K562 (cell line): Measurements from ENCODE around the gene GSS. TPM values are rescaled to one million over a fixed set of nuclear protein-coding genes. Genes with fewer than 3 reads are reported as not detected.

ENCODE experiments used
- ATAC-seq: fragments of 200-7000 bp; cut with Tn5 transposase; 3 replicates; pipeline ENCODE4 v1.9.1; 2020; ENCODE audit warnings: moderate library complexity
- BruUV-seq: library from RNA; stranded (reverse); fragments of 400-500 nt; replicated peaks from 2 replicates; lab custom pipeline; 2021; lab: Mats Ljungman, UMichigan
- CTCF ChIA-PET: fragments of 300-600 bp; formaldehyde crosslinking; extraction: SDS; loops from one replicate; lab custom pipeline; 2021; ENCODE audit warnings: low intra/inter-chr PET ratio; lab: Yijun Ruan, JAX
- POLR2A ChIA-PET: fragments of 300-600, 350-650 bp; sonication (Branson Sonifier 250); formaldehyde crosslinking; extraction: SDS; loops from one replicate; lab custom pipeline; 2021; ENCODE audit warnings: antibody characterized with exemption, inconsistent platforms; lab: Yijun Ruan, JAX
- DNase-seq, 4 experiments: peaks; one replicate each; pipeline versions ENCODE4 v3.0.0 to v3.0.0-alpha.2; 2011 to 2018; ENCODE audit warnings: low spot score in 3 of 4, mixed read lengths in 3 of 4; ENCODE audit errors: extremely low read depth in 1 of 4
- FAIRE-seq: peaks from 2 replicates; lab custom pipeline; 2011; peaks lifted over from hg19 to GRCh38; lab: Jason Lieb, UNC
- H2AFZ ChIP-seq: 2 replicates; pipeline ENCODE4 v1.6.0; 2011; ENCODE audit warnings: low read depth, low read length, control low read depth, inconsistent platforms
- H3K27ac ChIP-seq: fragments of 200-600 bp; 3 replicates; pipeline ENCODE4 v1.8.0; 2011; ENCODE audit warnings: low read depth, mild to moderate bottlenecking, control low read depth, inconsistent platforms, low read length, moderate library complexity, mixed read lengths; ENCODE audit errors: extremely low read depth
- H3K27me3 ChIP-seq, 2 experiments: fragments of 300-600 bp in 1 of 2; 2 replicates in 1 of 2; 3 replicates in 1 of 2; pipeline versions ENCODE4 v1.6.0 to v1.8.0; 2011; ENCODE audit warnings: inconsistent platforms in 2 of 2, low read length in 2 of 2, mild to moderate bottlenecking in 1 of 2, mixed read lengths in 1 of 2, moderate library complexity in 1 of 2; ENCODE audit not compliant: control insufficient read depth in 2 of 2, insufficient read depth in 2 of 2
- H3K36me3 ChIP-seq: fragments of 300-600 bp; 3 replicates; pipeline ENCODE4 v1.8.0; 2011; ENCODE audit warnings: mild to moderate bottlenecking, low read length, inconsistent platforms; ENCODE audit not compliant: control insufficient read depth, insufficient read depth
- H3K4me1 ChIP-seq, 2 experiments: fragments of 200-600 bp in 1 of 2; replicated peaks in 1 of 2; 2 replicates in 1 of 2; 3 replicates in 1 of 2; pipeline versions ENCODE4 v1.5.1 to v1.8.0; 2011; ENCODE audit warnings: inconsistent platforms in 2 of 2, low read length in 2 of 2, mild to moderate bottlenecking in 1 of 2, mixed read lengths in 1 of 2, moderate library complexity in 1 of 2; ENCODE audit not compliant: control insufficient read depth in 2 of 2, insufficient read depth in 2 of 2
- H3K4me2 ChIP-seq: 2 replicates; pipeline ENCODE4 v1.6.1; 2011; ENCODE audit warnings: low read length, control low read depth, inconsistent platforms, mixed read lengths; ENCODE audit not compliant: insufficient read depth
- H3K4me3 ChIP-seq: fragments of 200-600 bp; sonication (generic), shearing (Covaris generic); 2 replicates; pipeline ENCODE4 v1.5.1; 2016; ENCODE audit warnings: control low read depth, inconsistent platforms
- H3K79me2 ChIP-seq: fragments of 200-600 bp; 3 replicates; pipeline ENCODE4 v1.8.0; 2011; ENCODE audit warnings: low read length, inconsistent platforms; ENCODE audit not compliant: control insufficient read depth, insufficient read depth
- H3K9ac ChIP-seq, 2 experiments: 2 replicates each; pipeline versions ENCODE4 v1.6.0 to v1.6.1; 2011; ENCODE audit warnings: low read depth in 2 of 2, low read length in 2 of 2, control low read depth in 1 of 2, inconsistent platforms in 1 of 2, mild to moderate bottlenecking in 1 of 2, mixed read lengths in 1 of 2; ENCODE audit not compliant: insufficient read depth in 1 of 2
- H3K9me1 ChIP-seq: one replicate; pipeline ENCODE4 v1.6.0; 2011; ENCODE audit warnings: inconsistent platforms, mild to moderate bottlenecking, low read length, moderate library complexity; ENCODE audit not compliant: control insufficient read depth, insufficient read depth
- H3K9me3 ChIP-seq: replicated peaks from 2 replicates; pipeline ENCODE4 v1.5.1; 2011; ENCODE audit warnings: low read depth, low read length, inconsistent platforms; ENCODE audit not compliant: control insufficient read depth, insufficient read depth
- H4K20me1 ChIP-seq: replicated peaks from 2 replicates; pipeline ENCODE4 v1.6.1; 2011; ENCODE audit warnings: low read length, inconsistent platforms, mixed read lengths; ENCODE audit not compliant: control insufficient read depth, insufficient read depth
- CBX3 ChIP-seq, 2 experiments: IDR thresholded peaks; 1 replicate in 1 of 2; 2 replicates in 1 of 2; pipeline ENCODE4 v1.6.1; 2012; ENCODE audit warnings: inconsistent platforms in 2 of 2, low read length in 2 of 2, borderline replicate concordance in 1 of 2, control low read depth in 1 of 2
- ERF ChIP-seq: fragments of 450-650 bp; formaldehyde crosslinking; IDR thresholded peaks from 2 replicates; pipeline ENCODE4 v1.4.0; 2020; ENCODE audit warnings: mild to moderate bottlenecking, mixed read lengths
- HEY1 ChIP-seq: fragments of 250-450 bp; sonication (Bioruptor Pico); IDR thresholded peaks from 2 replicates; pipeline ENCODE4 v1.5.0; 2020; ENCODE audit warnings: mild to moderate bottlenecking, moderate library complexity, borderline replicate concordance
- MAFK ChIP-seq: IDR thresholded peaks from 2 replicates; pipeline ENCODE4 v1.6.1; 2011; ENCODE audit warnings: low read length, improper control_type of control experiment
- MAZ ChIP-seq, 2 experiments: fragments of 450-650 bp in 1 of 2; sonication (generic) in 1 of 2; formaldehyde crosslinking; IDR thresholded peaks in 1 of 2; conservative IDR thresholded peaks in 1 of 2; 2 replicates each; pipeline versions ENCODE4 v1.4.0 to v1.5.0; 2020; ENCODE audit warnings: mild to moderate bottlenecking in 1 of 2, missing genetic modification reagents in 1 of 2
- MCM2 ChIP-seq: fragments of 450-650 bp; IDR thresholded peaks from 2 replicates; pipeline ENCODE4 v1.6.1; 2017; ENCODE audit warnings: low read depth, mild to moderate bottlenecking
- NCOA4 ChIP-seq: fragments of 450-650 bp; IDR thresholded peaks from 2 replicates; pipeline ENCODE4 v1.6.1; 2018; ENCODE audit warnings: mild to moderate bottlenecking; ENCODE audit not compliant: partially characterized antibody
- SREBF1 ChIP-seq: fragments of 150-350 bp; IDR thresholded peaks from 2 replicates; pipeline ENCODE4 v1.6.1; 2014; ENCODE audit warnings: antibody characterized with exemption, low read depth, low read length, borderline replicate concordance
- TSC22D4 ChIP-seq: fragments of 450-650 bp; IDR thresholded peaks from 2 replicates; pipeline ENCODE4 v1.6.1; 2016; ENCODE audit warnings: missing genetic modification characterization, missing biosample characterization, control low read depth
- WGBS: fragments of 100-300 bp; shearing (Covaris generic); methylation state at CpG from one replicate; pipeline ENCODE4 v1.1.6; 2016; ENCODE audit warnings: low coverage, mixed read lengths; ENCODE audit not compliant: insufficient coverage; ENCODE audit errors: missing lambda C conversion rate; 5-methylcytosine and 5-hydroxymethylcytosine counted together
- in situ Hi-C: fragments of 300-500 bp; cut with MboI; formaldehyde crosslinking; loops from 4 replicates; pipeline ENCODE4 v1.15.0; 2018; ENCODE audit warnings: inconsistent platforms, mixed read lengths
- intact Hi-C: fragments of 100-400 bp; cut with micrococcal nuclease; formaldehyde crosslinking; loops from 2 replicates; pipeline ENCODE4 v1.14.2; 2022
- polyA plus RNA-seq, 8 experiments: library from polyadenylated mRNA; depleted of rRNA in 4 of 8; stranded (reverse) in 5 of 8; unstranded in 3 of 8; fragments of >200 nt; fragmentation: Nextera tagmentation in 2 of 8; fragmentation: Illumina TruSeq in 1 of 8; extraction: Ambion mirVana in 2 of 8; extraction: Trizol in 1 of 8; gene quantifications; 2 replicates each; pipeline versions ENCODE4 v1.2.1 to v1.2.3, GENCODE V29; 2011 to 2014; ENCODE audit warnings: inconsistent platforms in 1 of 8, missing spikeins in 1 of 8
- total RNA-seq, 7 experiments: library from RNA; depleted of rRNA in 6 of 7; stranded (reverse); fragments of >200 nt in 6 of 7; fragmentation: Illumina TruSeq in 2 of 7; extraction: Trizol in 2 of 7; gene quantifications; 2 replicates each; pipeline versions ENCODE4 v1.2.1 to v1.2.3, GENCODE V29; 2011 to 2021; ENCODE audit warnings: low replicate concordance in 1 of 7

The GSS gene
- total and polyA plus RNA-seq, 9 of the 15 experiments (the other 6 are each of a cell fraction or from before 2014, with no cell fraction given): 18.4 to 165 (median 89.4) TPM

GRCh38 chr20:34887023-34887422 is 68.6 kb downstream of the GSS start:
- Histone ChIP-seq H3K9ac (no peak overlapping the region), H3K27ac (no peak overlapping the region), H3K27me3 (no peaks in the 10 kb centered on the region), H3K4me1 (peaks cover 7 to 28% of the 10 kb centered on the region in 2 experiments; a peak in 4 of 5 replicates), H3K79me2 (peaks cover 27% of the 10 kb centered on the region; the same call in 2 of the 3 replicates), H2AFZ (no peak overlapping the region), H3K9me3 (peaks cover 12% of the 10 kb centered on the region), H3K9me1 (no peaks in the 10 kb centered on the region), H3K4me3 (no peak overlapping the region), H3K4me2 (no peak overlapping the region), H3K36me3 (peaks cover 73% of the 10 kb centered on the region), H4K20me1 (no peaks in the 10 kb centered on the region)
- TF ChIP-seq ERF (CRISPR knock-in tag): no peak
- POLR2A ChIA-PET: interaction anchor here (0.6 to 3.2 kb wide), 4 partner anchors 11 to 729 kb away, joined by 3 to 14 read pairs (median 4); partner anchors contain the start of genes ACSS2 and SPAG4
- BruUV-seq: no TSS peak
- in situ Hi-C loops: no loop called here
- WGBS: 75% methylated on average over 3 of the region's 3 CpGs
- ATAC-seq (no peak), DNase-seq (no peak), FAIRE-seq (no peak)
- CTCF ChIA-PET: no interaction called here
- intact Hi-C loops: no loop called here

GRCh38 chr20:34886122-34886521 is 69.5 kb downstream of the GSS start:
- Histone ChIP-seq H3K36me3 (peaks cover 76% of the 10 kb centered on the region), H3K4me1 (peaks cover 7 to 22% of the 10 kb centered on the region in 2 experiments; a peak in 4 of 5 replicates), H3K27me3 (no peaks in the 10 kb centered on the region), H3K27ac (no peak overlapping the region), H3K9me3 (peaks cover 12% of the 10 kb centered on the region), H3K4me3 (no peak overlapping the region), H2AFZ (no peak overlapping the region), H3K79me2 (peaks cover 22% of the 10 kb centered on the region; the same call in 2 of the 3 replicates), H3K9me1 (no peaks in the 10 kb centered on the region), H4K20me1 (no peaks in the 10 kb centered on the region), H3K9ac (no peak overlapping the region), H3K4me2 (no peak overlapping the region)
- no TSS peak for BruUV-seq
- POLR2A ChIA-PET: interaction anchor here (0.7 to 3.2 kb wide), 2 partner anchors 10 to 25 kb away, joined by 3 to 14 read pairs; partner anchors contain the start of gene ACSS2
- no peak for FAIRE-seq
- in situ Hi-C loops (no loop called here), intact Hi-C loops (no loop called here)
- WGBS: 88% methylated on average over 3 of the region's 3 CpGs
- CTCF ChIA-PET: no interaction called here
- no peak for ATAC-seq
- DNase-seq: no peak
- TF ChIP-seq CBX3 (IDR thresholded peaks at IDR 0.05; ENCODE audit: borderline replicate concordance in 1 of 2, low read length in 2 of 2) (no peak), SREBF1 (no peak), HEY1 (CRISPR knock-in tag) (no peak), TSC22D4 (tag) (no peak), NCOA4 (no peak), MAZ (CRISPR knock-in tag; conservative IDR thresholded peaks at IDR 0.05 in 1 of 2, IDR thresholded peaks at IDR 0.05 in 1 of 2) (no peak), MAFK (no peak), MCM2 (no peak)
